GM12878 (cell line): ENCODE measurements around the gene TMEM167B. TPM values are rescaled to one million over a fixed set of nuclear protein-coding genes. Genes with fewer than 3 reads are reported as not detected.
A peak's percentile ranks its signal among the peaks of the same experiment; 100 is the strongest.

Experiments
- ATF7 ChIP-seq: fragments of 450-650 bp; IDR thresholded peaks from 2 replicates; pipeline ENCODE4 v1.6.1; 2016; ENCODE audit warnings: low read depth, mild to moderate bottlenecking
- BMI1 ChIP-seq: fragments of 450-650 bp; IDR thresholded peaks from 2 replicates; pipeline ENCODE4 v1.6.1; 2016; ENCODE audit warnings: mild to moderate bottlenecking, moderate library complexity, borderline replicate concordance
- BRCA1 ChIP-seq: IDR thresholded peaks from 2 replicates; pipeline ENCODE4 v1.6.1; 2011; ENCODE audit warnings: low read depth, low read length, improper control_type of control experiment
- CBX5 ChIP-seq: sonication (generic); IDR thresholded peaks from 2 replicates; pipeline ENCODE4 v1.6.1; 2016; ENCODE audit warnings: low read depth, moderate library complexity, mild to moderate bottlenecking, inconsistent platforms
- CHD4 ChIP-seq: fragments of 200-600 bp; sonication (generic); IDR thresholded peaks from 2 replicates; pipeline ENCODE4 v1.6.1; 2016; ENCODE audit warnings: mild to moderate bottlenecking
- ETV6 ChIP-seq, 2 experiments: fragments of 450-650 bp in 1 of 2; IDR thresholded peaks in 1 of 2; conservative IDR thresholded peaks in 1 of 2; 2 replicates each; pipeline ENCODE4 v1.6.1; 2014; ENCODE audit warnings: antibody characterized with exemption in 1 of 2, borderline replicate concordance in 1 of 2, low read depth in 1 of 2, mild to moderate bottlenecking in 1 of 2, moderate library complexity in 1 of 2
- FOXK2 ChIP-seq: fragments of 450-650 bp; IDR thresholded peaks from 2 replicates; pipeline ENCODE4 v1.6.1; 2017; ENCODE audit warnings: mild to moderate bottlenecking, moderate library complexity
- GATAD2B ChIP-seq: fragments of 450-650 bp; conservative IDR thresholded peaks from 2 replicates; pipeline ENCODE4 v1.6.1; 2017; ENCODE audit warnings: low read depth, mild to moderate bottlenecking, moderate library complexity
- IKZF1 ChIP-seq: fragments of 450-650 bp; conservative IDR thresholded peaks from 2 replicates; pipeline ENCODE4 v1.6.1; 2017; ENCODE audit warnings: antibody characterized with exemption, mild to moderate bottlenecking
- KLF5 ChIP-seq: fragments of 450-650 bp; IDR thresholded peaks from 2 replicates; pipeline ENCODE4 v1.6.1; 2014; ENCODE audit warnings: mild to moderate bottlenecking; ENCODE audit not compliant: partially characterized antibody
- LARP7 ChIP-seq: fragments of 450-650 bp; IDR thresholded peaks from 2 replicates; pipeline ENCODE4 v1.6.1; 2017; ENCODE audit warnings: mild to moderate bottlenecking
- MLLT1 ChIP-seq: fragments of 450-650 bp; IDR thresholded peaks from 2 replicates; pipeline ENCODE4 v1.6.1; 2016; ENCODE audit warnings: mild to moderate bottlenecking
- NR2F1 ChIP-seq: fragments of 450-650 bp; conservative IDR thresholded peaks from 2 replicates; pipeline ENCODE4 v1.6.1; 2017; ENCODE audit warnings: mild to moderate bottlenecking
- PML ChIP-seq: IDR thresholded peaks from 2 replicates; pipeline ENCODE4 v1.6.1; 2012; ENCODE audit warnings: low read length, inconsistent platforms
- POLR2A ChIP-seq: IDR thresholded peaks from 2 replicates; pipeline ENCODE4 v1.6.1; 2011; ENCODE audit warnings: low read depth, mild to moderate bottlenecking, low read length
- POLR2AphosphoS2 ChIP-seq: IDR thresholded peaks from 2 replicates; pipeline ENCODE4 v1.6.1; 2011; ENCODE audit warnings: low read depth, mild to moderate bottlenecking, low read length, improper control_type of control experiment, moderate library complexity
- POLR2AphosphoS5 ChIP-seq: IDR thresholded peaks from 2 replicates; pipeline ENCODE4 v1.6.1; 2011; ENCODE audit warnings: mild to moderate bottlenecking, low read length, inconsistent platforms
- POU2F2 ChIP-seq: IDR thresholded peaks from 3 replicates; pipeline ENCODE4 v1.6.1; 2011; ENCODE audit warnings: low read depth, mild to moderate bottlenecking, low read length, borderline replicate concordance
- SIX5 ChIP-seq: IDR thresholded peaks from 2 replicates; pipeline ENCODE4 v1.6.1; 2011; ENCODE audit warnings: mild to moderate bottlenecking, low read depth, low read length, moderate library complexity; ENCODE audit not compliant: severe bottlenecking
- SMAD1 ChIP-seq: fragments of 450-650 bp; IDR thresholded peaks from 2 replicates; pipeline ENCODE4 v1.6.1; 2018; ENCODE audit warnings: mild to moderate bottlenecking, low read depth; ENCODE audit not compliant: partially characterized antibody
- TCF12 ChIP-seq: IDR thresholded peaks from 2 replicates; pipeline ENCODE4 v1.6.1; 2011; ENCODE audit warnings: low read depth, mild to moderate bottlenecking, low read length
- TCF3 ChIP-seq: IDR thresholded peaks from 2 replicates; pipeline ENCODE4 v1.6.1; 2012; ENCODE audit warnings: low read depth, mild to moderate bottlenecking, low read length, borderline replicate concordance; ENCODE audit not compliant: insufficient read depth
- TCF7 ChIP-seq: IDR thresholded peaks from 2 replicates; pipeline ENCODE4 v1.6.1; 2014; ENCODE audit warnings: antibody characterized with exemption, borderline replicate concordance
- USF1 ChIP-seq: IDR thresholded peaks from 2 replicates; pipeline ENCODE4 v1.6.1; 2011; ENCODE audit warnings: borderline replicate concordance, low read depth, mild to moderate bottlenecking, moderate library complexity, mixed read lengths, low read length; ENCODE audit not compliant: insufficient read depth; ENCODE audit errors: extremely low read length
- ZNF207 ChIP-seq: fragments of 450-650 bp; IDR thresholded peaks from 2 replicates; pipeline ENCODE4 v1.6.1; 2014; ENCODE audit warnings: antibody characterized with exemption, mild to moderate bottlenecking, borderline replicate concordance
- polyA plus RNA-seq, 11 experiments: library from polyadenylated mRNA; depleted of rRNA in 4 of 11; unstranded in 6 of 11; stranded (reverse) in 5 of 11; fragments of >200 nt; fragmentation: Nextera tagmentation in 4 of 11; fragmentation: Illumina TruSeq in 1 of 11; extraction: Ambion mirVana in 4 of 11; extraction: Trizol in 1 of 11; gene quantifications; 1 replicate in 1 of 11; 2 replicates in 10 of 11; pipeline versions ENCODE4 v1.2.1 to v1.2.3, GENCODE V29; 2011 to 2016; ENCODE audit warnings: inconsistent platforms in 2 of 11, missing spikeins in 2 of 11, low read depth in 1 of 11
- total RNA-seq, 4 experiments: library from RNA; depleted of rRNA in 3 of 4; stranded (reverse); fragments of >200 nt in 3 of 4; fragmentation: Illumina TruSeq in 1 of 4; extraction: Trizol in 1 of 4; gene quantifications; 2 replicates each; pipeline versions ENCODE4 v1.2.1 to v1.2.3, GENCODE V29; 2013 to 2021

The TMEM167B gene
- total and polyA plus RNA-seq, 10 of the 15 experiments (the other 5 are each of a cell fraction or from before 2014, with no cell fraction given) = 15.6 to 26.1 (median 21.1) TPM

DNA sequence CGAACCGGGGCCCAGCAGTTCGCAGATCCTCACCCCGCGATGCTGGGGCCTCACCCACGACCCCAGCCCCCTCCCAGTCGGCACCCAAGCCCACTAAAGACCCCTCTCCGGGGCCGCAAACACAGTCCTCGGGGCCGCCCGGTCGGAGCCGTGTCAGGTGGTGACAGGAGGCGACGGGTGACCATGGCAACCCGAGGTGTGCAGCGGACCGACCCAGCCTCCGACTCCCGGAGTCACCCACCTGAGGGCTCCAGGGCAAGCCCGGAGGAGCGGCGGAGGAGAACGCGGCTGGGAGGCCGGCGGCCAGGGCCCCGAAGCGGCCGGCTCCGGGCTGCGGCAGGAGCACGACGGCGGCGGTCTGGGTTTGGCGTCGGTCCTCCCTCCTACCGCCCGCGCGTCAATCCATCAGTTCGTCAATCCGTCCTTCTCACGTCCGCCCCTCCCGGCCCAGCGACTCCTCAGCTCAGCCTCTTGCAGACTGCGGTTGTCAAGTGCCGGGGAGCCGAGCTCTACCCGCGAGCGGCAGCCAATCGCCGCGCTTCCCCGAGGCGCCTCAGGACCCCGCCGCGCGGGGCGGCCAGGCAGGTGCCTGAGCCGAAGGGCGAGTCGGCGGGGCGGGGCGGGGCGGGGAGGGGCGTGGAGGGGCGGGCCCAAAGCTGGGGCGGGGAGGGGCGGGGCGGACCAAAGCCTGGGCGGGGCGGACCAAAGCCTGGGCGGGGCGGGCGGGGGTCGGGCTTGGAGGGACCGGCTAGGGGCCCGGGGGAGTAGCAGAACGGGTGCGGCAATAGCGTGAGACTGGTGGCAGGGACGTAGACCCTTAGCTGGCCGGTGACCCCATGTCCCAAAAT is 48.7 kb upstream of the TMEM167B start, which contains the start of gene WDR47 (continued):
- TF ChIP-seq ETV6 (conservative IDR thresholded peaks at IDR 0.05 in 1 of 2, IDR thresholded peaks at IDR 0.05 in 1 of 2; ENCODE audit: borderline replicate concordance in 1 of 2, low read depth in 1 of 2) (no peak), TCF3 (peak; percentile 81; the same call in 1 of the 2 replicates), SIX5 (no peak), NR2F1 (peak; percentile 44; the same call in 1 of the 2 replicates), FOXK2 (no peak), GATAD2B (peak; percentile 63; the same call in 1 of the 2 replicates), KLF5 (peak; percentile 33), PML (peak; percentile 86), ZNF207 (0 out of 2 replicates have a peak, but pooled peaks have one; percentile 70), TCF12 (peak; percentile 80; the same call in 1 of the 2 replicates), MLLT1 (peak; percentile 99), ATF7 (no peak), POLR2AphosphoS2 (peak; percentile 90; the same call in 1 of the 2 replicates), BRCA1 (no peak), POLR2AphosphoS5 (peak; percentile 97), LARP7 (peak; percentile 64; the same call in 1 of the 2 replicates), SMAD1 (no peak), TCF7 (no peak), IKZF1 (peak; percentile 86), BMI1 (peak; percentile 78), CBX5 (0 out of 2 replicates have a peak, but pooled peaks have one; percentile 49), CHD4 (no peak), USF1 (peak; percentile 18), POU2F2 (peak; percentile 79; the same call in 2 of the 3 replicates), POLR2A (peak; percentile 100)
